Tibial artery (tissue), 4 donors: Measurements from ENCODE around the gene ARHGAP24.
A peak's percentile ranks its signal among the peaks of the same experiment; 100 is the strongest.

Experiments used
- DNase-seq, 2 donors: peaks; one replicate each; pipeline ENCODE4 v3.0.0-alpha.2; 2019
- H3K27ac ChIP-seq, 2 donors: fragments of 200-600 bp; sonication (generic) in 1 of 2; 1 replicate in 1 of 2; 2 replicates in 1 of 2; pipeline ENCODE4 v1.5.1; 2018 to 2019; ENCODE audit warnings: mild to moderate bottlenecking in 1 of 2
- H3K27me3 ChIP-seq, 2 donors: fragments of 200-600 bp; sonication (generic) in 1 of 2; one replicate each; pipeline versions ENCODE4 v1.5.1 to v1.6.0; 2016 to 2019
- H3K36me3 ChIP-seq, 3 donors: fragments of 200-600 bp; sonication (generic) in 2 of 3; one replicate each; pipeline ENCODE4 v1.5.1; 2016 to 2019; ENCODE audit warnings: mild to moderate bottlenecking in 2 of 3
- H3K4me1 ChIP-seq, 4 donors: fragments of 200-600 bp; sonication (generic) in 2 of 4; 1 replicate in 3 of 4; 2 replicates in 1 of 4; pipeline ENCODE4 v1.5.1; 2016 to 2019
- H3K4me3 ChIP-seq, 2 donors: fragments of 200-600 bp; sonication (generic) in 1 of 2; 1 replicate in 1 of 2; 2 replicates in 1 of 2; pipeline ENCODE4 v1.5.1; 2018 to 2019; ENCODE audit warnings: mild to moderate bottlenecking in 2 of 2
- H3K9me3 ChIP-seq, 3 donors: fragments of 200-600 bp; sonication (generic) in 1 of 3; one replicate each; pipeline ENCODE4 v1.5.1; 2016 to 2019
- intact Hi-C: fragments of 100-400 bp; cut with DNase I; formaldehyde crosslinking; loops from one replicate; pipeline ENCODE4 v1.15.0; 2023; ENCODE audit warnings: low total_unique reads
- TF ChIP-seq, protein P1 (sequence below), 2 experiments: fragments of 200-600 bp in 1 of 2; fragments of 450-650 bp in 1 of 2; IDR thresholded peaks; one replicate each; pipeline ENCODE4 v1.5.1; 2017 to 2019; ENCODE audit warnings: antibody characterized with exemption in 2 of 2, mild to moderate bottlenecking in 1 of 2, moderate library complexity in 1 of 2

Gene ARHGAP24

DNA sequence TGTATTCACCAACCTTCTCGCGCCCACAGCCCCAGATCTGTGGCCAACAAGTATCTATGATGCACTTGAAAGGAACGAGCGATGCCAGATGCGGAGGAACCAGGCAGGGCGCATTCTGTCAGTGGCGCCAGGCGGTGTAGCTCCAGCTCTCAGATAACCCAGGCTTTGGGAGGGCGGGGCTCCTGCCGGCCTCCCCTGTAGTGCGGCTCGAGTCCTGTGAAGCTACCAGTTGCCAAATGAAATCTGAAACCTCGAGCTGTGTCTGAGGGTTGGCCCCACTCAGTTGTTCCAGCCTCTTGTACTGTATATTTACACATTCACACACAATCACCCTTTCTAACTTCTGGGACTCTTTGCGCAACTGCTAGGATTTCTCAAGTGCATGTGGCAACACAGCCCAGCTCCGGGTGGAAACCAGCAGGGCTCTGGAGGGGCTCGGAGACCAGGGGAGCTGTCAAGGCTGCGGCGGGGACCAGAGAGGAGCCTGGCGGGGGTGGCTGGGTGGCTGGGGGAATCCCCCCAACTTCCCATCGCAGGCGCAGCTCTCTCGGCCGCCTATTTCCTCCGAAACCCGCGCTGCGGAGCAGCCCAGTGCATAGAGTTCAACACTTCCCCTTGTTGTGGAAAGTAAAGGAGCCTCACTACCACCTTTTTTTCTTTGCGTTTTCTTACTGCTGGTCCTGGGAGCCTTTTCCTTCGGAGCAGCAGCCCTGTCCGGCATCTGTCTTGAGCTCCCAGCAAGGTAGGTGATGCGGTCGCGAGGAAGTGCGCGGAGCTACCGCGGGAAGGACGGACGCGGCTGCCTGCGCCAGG is at the start of gene ARHGAP24:
Gene ARHGAP24 (plus strand): TSS at position 333 of the 813 bp plus-strand sequence.
- peak; percentile 80 to 81 for DNase-seq
- H3K4me3 ChIP-seq, result peak within 1 kb of the TSS; percentile 46 to 53
- intact Hi-C loops, result no loop called here
- TF ChIP-seq, protein P1, sequence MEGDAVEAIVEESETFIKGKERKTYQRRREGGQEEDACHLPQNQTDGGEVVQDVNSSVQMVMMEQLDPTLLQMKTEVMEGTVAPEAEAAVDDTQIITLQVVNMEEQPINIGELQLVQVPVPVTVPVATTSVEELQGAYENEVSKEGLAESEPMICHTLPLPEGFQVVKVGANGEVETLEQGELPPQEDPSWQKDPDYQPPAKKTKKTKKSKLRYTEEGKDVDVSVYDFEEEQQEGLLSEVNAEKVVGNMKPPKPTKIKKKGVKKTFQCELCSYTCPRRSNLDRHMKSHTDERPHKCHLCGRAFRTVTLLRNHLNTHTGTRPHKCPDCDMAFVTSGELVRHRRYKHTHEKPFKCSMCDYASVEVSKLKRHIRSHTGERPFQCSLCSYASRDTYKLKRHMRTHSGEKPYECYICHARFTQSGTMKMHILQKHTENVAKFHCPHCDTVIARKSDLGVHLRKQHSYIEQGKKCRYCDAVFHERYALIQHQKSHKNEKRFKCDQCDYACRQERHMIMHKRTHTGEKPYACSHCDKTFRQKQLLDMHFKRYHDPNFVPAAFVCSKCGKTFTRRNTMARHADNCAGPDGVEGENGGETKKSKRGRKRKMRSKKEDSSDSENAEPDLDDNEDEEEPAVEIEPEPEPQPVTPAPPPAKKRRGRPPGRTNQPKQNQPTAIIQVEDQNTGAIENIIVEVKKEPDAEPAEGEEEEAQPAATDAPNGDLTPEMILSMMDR (IDR thresholded peaks at IDR 0.05), result no peak
- peaks cover 0 to 12% of the 10 kb centered on the region in 2 donors for H3K27me3 ChIP-seq
- no peak within 1 kb of the TSS for H3K27ac ChIP-seq
- no peaks in the 10 kb centered on the region for H3K9me3 ChIP-seq
- peaks cover 0 to 4% (median 3%) of the 10 kb centered on the region in 4 donors for H3K4me1 ChIP-seq
- H3K36me3 ChIP-seq, result no peaks in the 10 kb centered on the region

DNA sequence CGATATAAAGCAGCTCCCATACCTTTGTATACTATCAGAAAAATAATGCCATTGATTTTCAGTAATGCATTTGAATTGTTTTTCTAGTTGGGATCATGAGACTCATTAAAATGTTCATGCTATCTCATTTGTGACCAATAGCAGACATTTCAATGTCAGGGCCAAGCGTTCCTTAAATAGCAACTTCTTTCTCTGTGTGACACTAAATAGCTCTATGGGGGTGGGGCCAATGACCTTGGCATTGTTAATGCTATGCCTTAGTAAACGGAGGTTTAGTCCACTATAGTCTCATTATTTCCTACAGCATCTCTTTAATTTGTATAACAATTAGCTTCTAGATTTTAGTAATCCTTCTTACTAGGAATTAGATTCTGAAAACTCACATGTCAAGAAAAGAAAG is 48.6 kb upstream of the ARHGAP24 start:
- TF ChIP-seq, protein P1 (IDR thresholded peaks at IDR 0.05), result no peak
- Histone ChIP-seq H3K36me3 (no peaks in the 10 kb centered on the region), H3K4me3 (no peak overlapping the region), H3K9me3 (no peaks in the 10 kb centered on the region), H3K27ac (no peak overlapping the region), H3K4me1 (no peaks in the 10 kb centered on the region), H3K27me3 (no peaks in the 10 kb centered on the region)
- intact Hi-C loops, result no loop called here
- DNase-seq, result no peak

DNA sequence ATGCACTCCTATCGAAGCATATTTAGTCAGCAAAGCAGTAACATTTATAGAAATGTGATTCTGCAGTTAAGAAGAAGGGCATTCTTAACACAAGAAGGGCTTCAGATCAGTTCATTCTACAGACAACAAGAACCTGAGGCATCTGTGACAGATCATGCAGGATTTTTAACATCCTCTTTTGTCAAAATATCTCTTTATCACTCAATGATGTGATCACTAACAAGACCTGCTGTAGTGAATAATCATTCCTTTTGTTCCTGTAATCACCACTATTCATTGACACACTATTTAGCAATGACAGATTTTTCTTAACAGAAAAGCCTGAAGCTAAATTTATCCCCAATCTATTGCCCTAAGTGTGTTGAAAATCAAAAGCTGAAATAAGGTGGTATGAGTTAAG is 47.8 kb upstream of the ARHGAP24 start:
- H3K9me3 ChIP-seq, result no peaks in the 10 kb centered on the region
- TF ChIP-seq, protein P1 (IDR thresholded peaks at IDR 0.05), result no peak
- no peaks in the 10 kb centered on the region for H3K27me3 ChIP-seq
- no peak overlapping the region for H3K27ac ChIP-seq
- intact Hi-C loops, result no loop called here
- H3K4me3 ChIP-seq, result no peak overlapping the region
- no peaks in the 10 kb centered on the region for H3K4me1 ChIP-seq
- DNase-seq, result no peak
- H3K36me3 ChIP-seq, result no peaks in the 10 kb centered on the region

DNA sequence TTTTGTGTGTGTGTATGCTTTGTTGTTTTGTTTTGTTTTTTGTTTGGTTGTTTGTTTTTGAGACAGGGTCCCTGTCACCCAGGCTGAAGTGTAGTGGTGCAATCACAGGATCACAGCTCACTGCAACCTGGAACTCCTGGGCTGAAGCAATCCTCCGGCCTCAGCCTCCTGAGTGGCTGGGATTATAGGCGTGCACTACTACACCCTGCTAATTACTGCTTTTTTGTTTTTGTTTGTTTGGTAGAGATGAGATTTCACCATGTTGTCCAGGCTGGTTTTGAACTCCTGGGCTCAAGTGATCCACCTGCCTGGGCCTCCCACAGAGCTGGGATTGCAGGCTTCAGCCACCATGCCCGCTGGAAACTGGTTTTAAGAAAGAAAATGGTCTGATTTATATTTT is 44.7 kb upstream of the ARHGAP24 start:
- Histone ChIP-seq H3K4me1 (no peaks in the 10 kb centered on the region), H3K27ac (no peak overlapping the region), H3K4me3 (no peak overlapping the region), H3K9me3 (no peaks in the 10 kb centered on the region), H3K36me3 (no peaks in the 10 kb centered on the region), H3K27me3 (no peaks in the 10 kb centered on the region)
- DNase-seq, result no peak
- TF ChIP-seq, protein P1 (IDR thresholded peaks at IDR 0.05), result no peak
- intact Hi-C loops, result no loop called here

DNA sequence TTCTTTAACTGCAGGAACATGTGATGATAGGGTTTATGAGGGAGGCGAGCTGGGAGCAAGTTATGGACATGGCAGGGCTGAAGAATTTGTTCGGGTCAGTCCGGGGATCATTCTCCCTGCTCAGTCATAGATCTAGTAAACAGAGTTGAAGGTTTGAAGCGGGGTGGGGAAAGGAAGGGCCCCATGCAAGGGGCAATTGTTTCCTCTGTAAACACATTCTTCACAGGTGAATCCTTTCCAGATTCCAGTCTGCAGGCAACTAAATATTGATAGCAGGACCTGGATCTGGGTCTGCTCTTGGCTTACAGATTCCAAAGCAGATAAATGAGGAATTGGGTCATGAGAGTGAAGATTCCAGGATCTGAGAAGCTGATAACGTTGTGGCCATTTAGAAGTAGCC is 44.3 kb upstream of the ARHGAP24 start:
- Histone ChIP-seq H3K4me1 (no peaks in the 10 kb centered on the region), H3K27ac (no peak overlapping the region), H3K27me3 (no peaks in the 10 kb centered on the region), H3K4me3 (no peak overlapping the region), H3K9me3 (no peaks in the 10 kb centered on the region), H3K36me3 (no peaks in the 10 kb centered on the region)
- DNase-seq, result no peak
- TF ChIP-seq, protein P1 (IDR thresholded peaks at IDR 0.05), result no peak
- intact Hi-C loops, result no loop called here
